ENCODE results near the gene ATAD1. TPM values are rescaled to one million over a fixed set of nuclear protein-coding genes. Genes with fewer than 3 reads are reported as not detected.
A peak's percentile ranks its signal among the peaks of the same experiment; 100 is the strongest.

ATAD1 gene
- total RNA-seq, 1 experiment from 2014 or later = 48.6 TPM

GRCh38 chr10:87776328-87776727 lies 41.7 kb downstream of the ATAD1 start:
- BruUV-seq (replicated peaks) = no TSS peak
- no peak overlapping the region for H3K27ac ChIP-seq (ENCODE audit: low read depth, low read length, poor library complexity, severe bottlenecking)
- POLR2A ChIA-PET (ENCODE audit: low non-redundant PET) = no interaction called here

GRCh38 chr10:87775766-87776165 lies 42.3 kb downstream of the ATAD1 start:
- TF ChIP-seq, protein P1, sequence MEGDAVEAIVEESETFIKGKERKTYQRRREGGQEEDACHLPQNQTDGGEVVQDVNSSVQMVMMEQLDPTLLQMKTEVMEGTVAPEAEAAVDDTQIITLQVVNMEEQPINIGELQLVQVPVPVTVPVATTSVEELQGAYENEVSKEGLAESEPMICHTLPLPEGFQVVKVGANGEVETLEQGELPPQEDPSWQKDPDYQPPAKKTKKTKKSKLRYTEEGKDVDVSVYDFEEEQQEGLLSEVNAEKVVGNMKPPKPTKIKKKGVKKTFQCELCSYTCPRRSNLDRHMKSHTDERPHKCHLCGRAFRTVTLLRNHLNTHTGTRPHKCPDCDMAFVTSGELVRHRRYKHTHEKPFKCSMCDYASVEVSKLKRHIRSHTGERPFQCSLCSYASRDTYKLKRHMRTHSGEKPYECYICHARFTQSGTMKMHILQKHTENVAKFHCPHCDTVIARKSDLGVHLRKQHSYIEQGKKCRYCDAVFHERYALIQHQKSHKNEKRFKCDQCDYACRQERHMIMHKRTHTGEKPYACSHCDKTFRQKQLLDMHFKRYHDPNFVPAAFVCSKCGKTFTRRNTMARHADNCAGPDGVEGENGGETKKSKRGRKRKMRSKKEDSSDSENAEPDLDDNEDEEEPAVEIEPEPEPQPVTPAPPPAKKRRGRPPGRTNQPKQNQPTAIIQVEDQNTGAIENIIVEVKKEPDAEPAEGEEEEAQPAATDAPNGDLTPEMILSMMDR (conservative IDR thresholded peaks at IDR 0.05; ENCODE audit: low read depth, low read length) = no peak
- no peak for TF ChIP-seq EZH2 (IDR thresholded peaks at IDR 0.05; ENCODE audit: borderline replicate concordance, low read depth, low read length, poor library complexity, severe bottlenecking)
- intact Hi-C loops (cut with micrococcal nuclease; ENCODE audit: unreplicated experiment) = no loop called here
- no TSS peak for BruUV-seq (replicated peaks)
- H3K4me1 ChIP-seq (ENCODE audit: insufficient read depth, low read length, poor library complexity, severe bottlenecking) = no peaks in the 10 kb centered on the region
- POLR2A ChIA-PET (ENCODE audit: low non-redundant PET) = no interaction called here
- peaks cover 18% of the 10 kb centered on the region for H3K36me3 ChIP-seq (ENCODE audit: insufficient read depth, low read length, poor library complexity, severe bottlenecking)
- H3K4me3 ChIP-seq (ENCODE audit: low read depth, low read length, poor library complexity, severe bottlenecking) = no peak overlapping the region
- no peaks in the 10 kb centered on the region for H3K9me3 ChIP-seq (ENCODE audit: low read depth, low read length, poor library complexity, severe bottlenecking)
- CTCF ChIA-PET = no interaction called here
- no peak overlapping the region for H3K27ac ChIP-seq (ENCODE audit: low read depth, low read length, poor library complexity, severe bottlenecking)
- DNase-seq (ENCODE audit: low spot score) = no peak
- H3K27me3 ChIP-seq (replicated peaks; ENCODE audit: insufficient read depth, low read depth, low read length, poor library complexity) = no peaks in the 10 kb centered on the region

More at GRCh38 chr10:87776328-87776727, 41.7 kb downstream of the ATAD1 start:
- Histone ChIP-seq H3K9me3 (ENCODE audit: low read depth, low read length, poor library complexity, severe bottlenecking) (no peaks in the 10 kb centered on the region), H3K27me3 (replicated peaks; ENCODE audit: insufficient read depth, low read depth, low read length, poor library complexity) (no peaks in the 10 kb centered on the region), H3K36me3 (ENCODE audit: insufficient read depth, low read length, poor library complexity, severe bottlenecking) (peaks cover 21% of the 10 kb centered on the region), H3K4me1 (ENCODE audit: insufficient read depth, low read length, poor library complexity, severe bottlenecking) (no peaks in the 10 kb centered on the region), H3K4me3 (ENCODE audit: low read depth, low read length, poor library complexity, severe bottlenecking) (no peak overlapping the region)
- CTCF ChIA-PET = no interaction called here
- DNase-seq (ENCODE audit: low spot score) = no peak
- intact Hi-C loops (cut with micrococcal nuclease; ENCODE audit: unreplicated experiment) = no loop called here
- no peak for TF ChIP-seq EZH2 (IDR thresholded peaks at IDR 0.05; ENCODE audit: borderline replicate concordance, low read depth, low read length, poor library complexity, severe bottlenecking)
- TF ChIP-seq, protein P1 (conservative IDR thresholded peaks at IDR 0.05; ENCODE audit: low read depth, low read length) = no peak

- H3K27me3 ChIP-seq (replicated peaks; ENCODE audit: insufficient read depth, low read depth, low read length, poor library complexity) = no peaks in the 10 kb centered on the region
- TF ChIP-seq EZH2 (IDR thresholded peaks at IDR 0.05; ENCODE audit: borderline replicate concordance, low read depth, low read length, poor library complexity, severe bottlenecking) = no peak
- TF ChIP-seq, protein P1 (conservative IDR thresholded peaks at IDR 0.05; ENCODE audit: low read depth, low read length) = peak; percentile 69
- H3K4me1 ChIP-seq (ENCODE audit: insufficient read depth, low read length, poor library complexity, severe bottlenecking) = peaks cover 14% of the 10 kb centered on the region
- no peak overlapping the region for H3K4me3 ChIP-seq (ENCODE audit: low read depth, low read length, poor library complexity, severe bottlenecking)
- DNase-seq (ENCODE audit: low spot score) = peak; percentile 57
- BruUV-seq (replicated peaks) = no TSS peak
- H3K27ac ChIP-seq (ENCODE audit: low read depth, low read length, poor library complexity, severe bottlenecking) = no peak overlapping the region
- CTCF ChIA-PET = no interaction called here
- no peaks in the 10 kb centered on the region for H3K9me3 ChIP-seq (ENCODE audit: low read depth, low read length, poor library complexity, severe bottlenecking)
- POLR2A ChIA-PET (ENCODE audit: low non-redundant PET) = no interaction called here
- intact Hi-C loops (cut with micrococcal nuclease; ENCODE audit: unreplicated experiment) = loop anchor here (2.0 kb wide), 2 partner anchors 115 to 237 kb away; no protein-coding TSS in a partner anchor
- H3K36me3 ChIP-seq (ENCODE audit: insufficient read depth, low read length, poor library complexity, severe bottlenecking) = peaks cover 6% of the 10 kb centered on the region
Measured at GRCh38 chr10:87771871-87772500, 46.0 kb downstream of the ATAD1 start.
